AG09319 (cell line): ENCODE results near the gene ABHD2.

Experiments
- DNase-seq: peaks from one replicate; pipeline ENCODE4 v3.0.0-alpha.2; 2010; ENCODE audit warnings: low read depth; ENCODE audit errors: extremely low read depth
- CTCF ChIP-seq: IDR thresholded peaks from 2 replicates; pipeline ENCODE4 v1.5.1; 2011; ENCODE audit warnings: low read depth, mild to moderate bottlenecking, inconsistent platforms, low read length, moderate library complexity

ABHD2 gene

GRCh38 chr15:89194608-89195007, 106.4 kb downstream of the ABHD2 start:
- DNase-seq, result no peak
- TF ChIP-seq CTCF, result no peak

- DNase-seq, result peak; percentile 38
- TF ChIP-seq CTCF, result no peak
Measured at GRCh38 chr15:89195836-89196235, 107.6 kb downstream of the ABHD2 start.

- DNase-seq, result no peak
- TF ChIP-seq CTCF, result no peak
Measured at GRCh38 chr15:89196241-89196640, 108.0 kb downstream of the ABHD2 start.

GRCh38 chr15:89196994-89197393, 108.7 kb downstream of the ABHD2 start:
- no peak for DNase-seq
- no peak for TF ChIP-seq CTCF

GRCh38 chr15:89197503-89197971, 109.3 kb downstream of the ABHD2 start:
- TF ChIP-seq CTCF, result no peak
- DNase-seq, result no peak

GRCh38 chr15:89198196-89198595, 109.9 kb downstream of the ABHD2 start:
- no peak for DNase-seq
- no peak for TF ChIP-seq CTCF

- no peak for DNase-seq
- no peak for TF ChIP-seq CTCF
Measured at GRCh38 chr15:89198934-89199333, 110.7 kb downstream of the ABHD2 start.
